ENCODE measurements around the gene SLC16A10. TPM values are rescaled to one million over a fixed set of nuclear protein-coding genes. Genes with fewer than 3 reads are reported as not detected.

The SLC16A10 gene
- total RNA-seq, 2 donors from 2014 or later = 4.9 to 6.5 TPM

- no peaks in the 10 kb centered on the region for H3K9me3 Mint-ChIP-seq
- no peaks in the 10 kb centered on the region for H3K27me3 Mint-ChIP-seq (ENCODE audit: low read depth)
- no peaks in the 10 kb centered on the region for H3K36me3 Mint-ChIP-seq (ENCODE audit: insufficient read depth in 2 of 2)
- no peak overlapping the region for H3K4me3 Mint-ChIP-seq
- ATAC-seq (replicated peaks in 1 of 2) = no peak
- H3K4me1 Mint-ChIP-seq (ENCODE audit: low read depth) = no peaks in the 10 kb centered on the region
- H3K27ac Mint-ChIP-seq = no peak overlapping the region
- DNase-seq = no peak
These were observed 140.8 kb downstream of the SLC16A10 start for GRCh38 chr6:111228094-111228493.

- Mint-ChIP-seq H3K4me1 (ENCODE audit: low read depth) (no peaks in the 10 kb centered on the region), H3K27me3 (ENCODE audit: low read depth) (no peaks in the 10 kb centered on the region), H3K27ac (no peak overlapping the region), H3K4me3 (no peak overlapping the region), H3K9me3 (peaks cover 0 to 11% of the 10 kb centered on the region in 2 donors), H3K36me3 (ENCODE audit: insufficient read depth in 2 of 2) (no peaks in the 10 kb centered on the region)
- no peak for DNase-seq
- ATAC-seq (replicated peaks in 1 of 2) = no peak
These were observed 143.2 kb downstream of the SLC16A10 start for GRCh38 chr6:111230351-111231089.

- Mint-ChIP-seq H3K9me3 (peaks cover 0 to 11% of the 10 kb centered on the region in 2 donors), H3K36me3 (ENCODE audit: insufficient read depth in 2 of 2) (no peaks in the 10 kb centered on the region), H3K4me1 (ENCODE audit: low read depth) (no peaks in the 10 kb centered on the region), H3K27ac (no peak overlapping the region), H3K27me3 (ENCODE audit: low read depth) (no peaks in the 10 kb centered on the region), H3K4me3 (no peak overlapping the region)
- DNase-seq = no peak
- no peak for ATAC-seq (replicated peaks in 1 of 2)
These were observed 143.8 kb downstream of the SLC16A10 start for GRCh38 chr6:111231090-111231459.

- H3K4me3 Mint-ChIP-seq = no peak overlapping the region
- H3K4me1 Mint-ChIP-seq (ENCODE audit: low read depth) = no peaks in the 10 kb centered on the region
- H3K27me3 Mint-ChIP-seq (ENCODE audit: low read depth) = no peaks in the 10 kb centered on the region
- H3K36me3 Mint-ChIP-seq (ENCODE audit: insufficient read depth in 2 of 2) = no peaks in the 10 kb centered on the region
- peaks cover 0 to 11% of the 10 kb centered on the region in 2 donors for H3K9me3 Mint-ChIP-seq
- H3K27ac Mint-ChIP-seq = no peak overlapping the region
- DNase-seq = no peak
- no peak for ATAC-seq (replicated peaks in 1 of 2)
These were observed 150.5 kb downstream of the SLC16A10 start for GRCh38 chr6:111237852-111238251.

- DNase-seq (no peak), ATAC-seq (replicated peaks in 1 of 2) (no peak)
These were observed 151.3 kb downstream of the SLC16A10 start for GRCh38 chr6:111238464-111239119.

GRCh38 chr6:111239461-111239860 is 152.2 kb downstream of the SLC16A10 start:
- no peaks in the 10 kb centered on the region for H3K27me3 Mint-ChIP-seq (ENCODE audit: low read depth)
- peaks cover 0 to 3% of the 10 kb centered on the region in 2 donors for H3K9me3 Mint-ChIP-seq
- no peaks in the 10 kb centered on the region for H3K36me3 Mint-ChIP-seq (ENCODE audit: insufficient read depth in 2 of 2)
- H3K4me1 Mint-ChIP-seq (ENCODE audit: low read depth) = no peaks in the 10 kb centered on the region
- ATAC-seq (replicated peaks in 1 of 2) (no peak), DNase-seq (no peak)
- no peak overlapping the region for H3K27ac Mint-ChIP-seq
- H3K4me3 Mint-ChIP-seq = no peak overlapping the region

More at GRCh38 chr6:111238464-111239119, 151.3 kb downstream of the SLC16A10 start:
- no peaks in the 10 kb centered on the region for H3K27me3 Mint-ChIP-seq (ENCODE audit: low read depth)
- no peak overlapping the region for H3K27ac Mint-ChIP-seq
- H3K4me1 Mint-ChIP-seq (ENCODE audit: low read depth) = no peaks in the 10 kb centered on the region
- H3K4me3 Mint-ChIP-seq = no peak overlapping the region
- no peaks in the 10 kb centered on the region for H3K36me3 Mint-ChIP-seq (ENCODE audit: insufficient read depth in 2 of 2)
- H3K9me3 Mint-ChIP-seq = peaks cover 0 to 11% of the 10 kb centered on the region in 2 donors

- no peak overlapping the region for H3K4me3 Mint-ChIP-seq
These were observed 155.1 kb downstream of the SLC16A10 start for GRCh38 chr6:111242452-111242851.

GRCh38 chr6:111243095-111243494 is 155.8 kb downstream of the SLC16A10 start:
- Mint-ChIP-seq H3K9me3 (no peaks in the 10 kb centered on the region), H3K36me3 (ENCODE audit: insufficient read depth in 2 of 2) (no peaks in the 10 kb centered on the region), H3K27me3 (ENCODE audit: low read depth) (no peaks in the 10 kb centered on the region), H3K4me3 (no peak overlapping the region), H3K27ac (no peak overlapping the region), H3K4me1 (ENCODE audit: low read depth) (no peaks in the 10 kb centered on the region)
- ATAC-seq (replicated peaks in 1 of 2) (no peak), DNase-seq (no peak)

More at GRCh38 chr6:111242452-111242851, 155.1 kb downstream of the SLC16A10 start:
- H3K9me3 Mint-ChIP-seq = no peaks in the 10 kb centered on the region
- no peak overlapping the region for H3K27ac Mint-ChIP-seq
- H3K27me3 Mint-ChIP-seq (ENCODE audit: low read depth) = no peaks in the 10 kb centered on the region
- H3K36me3 Mint-ChIP-seq (ENCODE audit: insufficient read depth in 2 of 2) = no peaks in the 10 kb centered on the region
- no peak for DNase-seq
- ATAC-seq (replicated peaks in 1 of 2) = no peak
- no peaks in the 10 kb centered on the region for H3K4me1 Mint-ChIP-seq (ENCODE audit: low read depth)

- no peaks in the 10 kb centered on the region for H3K4me1 Mint-ChIP-seq (ENCODE audit: low read depth)
- ATAC-seq (replicated peaks in 1 of 2) = no peak
- no peak overlapping the region for H3K4me3 Mint-ChIP-seq
- H3K36me3 Mint-ChIP-seq (ENCODE audit: insufficient read depth in 2 of 2) = no peaks in the 10 kb centered on the region
- H3K9me3 Mint-ChIP-seq = no peaks in the 10 kb centered on the region
- DNase-seq = no peak
- H3K27ac Mint-ChIP-seq = no peak overlapping the region
- peaks cover 7% of the 10 kb centered on the region for H3K27me3 Mint-ChIP-seq (ENCODE audit: low read depth)
These were observed 161.5 kb downstream of the SLC16A10 start for GRCh38 chr6:111248789-111249188.

GRCh38 chr6:111250791-111251354 is 163.6 kb downstream of the SLC16A10 start:
- Mint-ChIP-seq H3K27ac (no peak overlapping the region), H3K4me3 (no peak overlapping the region), H3K36me3 (ENCODE audit: insufficient read depth in 2 of 2) (no peaks in the 10 kb centered on the region), H3K9me3 (no peaks in the 10 kb centered on the region), H3K27me3 (ENCODE audit: low read depth) (peaks cover 7% of the 10 kb centered on the region), H3K4me1 (ENCODE audit: low read depth) (no peaks in the 10 kb centered on the region)
- ATAC-seq (replicated peaks in 1 of 2) (no peak), DNase-seq (no peak)

- no peak overlapping the region for H3K27ac Mint-ChIP-seq
These were observed 165.4 kb downstream of the SLC16A10 start for GRCh38 chr6:111252726-111253125.

GRCh38 chr6:111254004-111254778 is 166.9 kb downstream of the SLC16A10 start:
- H3K27ac Mint-ChIP-seq = no peak overlapping the region
- H3K36me3 Mint-ChIP-seq (ENCODE audit: insufficient read depth in 2 of 2) = no peaks in the 10 kb centered on the region
- H3K9me3 Mint-ChIP-seq = no peaks in the 10 kb centered on the region
- DNase-seq = no peak
- no peak for ATAC-seq (replicated peaks in 1 of 2)
- H3K4me1 Mint-ChIP-seq (ENCODE audit: low read depth) = peaks cover 7% of the 10 kb centered on the region
- H3K27me3 Mint-ChIP-seq (ENCODE audit: low read depth) = peaks cover 7% of the 10 kb centered on the region
- H3K4me3 Mint-ChIP-seq = no peak overlapping the region

More at GRCh38 chr6:111252726-111253125, 165.4 kb downstream of the SLC16A10 start:
- Mint-ChIP-seq H3K4me1 (ENCODE audit: low read depth) (no peaks in the 10 kb centered on the region), H3K36me3 (ENCODE audit: insufficient read depth in 2 of 2) (no peaks in the 10 kb centered on the region), H3K27me3 (ENCODE audit: low read depth) (peaks cover 7% of the 10 kb centered on the region), H3K9me3 (no peaks in the 10 kb centered on the region), H3K4me3 (no peak overlapping the region)
- ATAC-seq (replicated peaks in 1 of 2) (no peak), DNase-seq (no peak)

- no peak overlapping the region for H3K4me3 Mint-ChIP-seq
- H3K9me3 Mint-ChIP-seq = no peaks in the 10 kb centered on the region
- ATAC-seq (replicated peaks in 1 of 2) = no peak
- no peak for DNase-seq
- no peak overlapping the region for H3K27ac Mint-ChIP-seq
- H3K36me3 Mint-ChIP-seq (ENCODE audit: insufficient read depth in 2 of 2) = no peaks in the 10 kb centered on the region
- peaks cover 3% of the 10 kb centered on the region for H3K27me3 Mint-ChIP-seq (ENCODE audit: low read depth)
- peaks cover 7% of the 10 kb centered on the region for H3K4me1 Mint-ChIP-seq (ENCODE audit: low read depth)
These were observed 167.5 kb downstream of the SLC16A10 start for GRCh38 chr6:111254779-111255166.
